ENCODE measurements around the gene SHLD1.

DNA sequence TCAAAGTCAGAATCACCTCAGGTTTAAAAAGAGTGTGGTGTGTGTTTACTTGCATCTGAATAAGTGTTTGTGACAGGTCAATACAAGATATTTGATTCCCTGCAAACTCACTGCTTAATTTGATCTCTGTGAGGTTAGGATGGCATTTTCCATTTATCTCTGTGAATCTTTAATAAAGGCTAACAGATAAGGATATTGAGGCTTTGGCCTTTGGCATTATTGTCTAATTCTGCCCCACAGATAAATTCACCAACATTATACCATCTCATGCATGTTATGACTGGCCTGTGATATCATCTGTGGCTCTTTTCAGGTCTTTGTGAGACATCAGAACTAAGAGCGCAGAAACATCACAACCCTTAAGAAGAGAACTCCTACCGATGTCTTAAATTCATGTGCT lies 115.4 kb downstream of the SHLD1 start:
- no peak for TF ChIP-seq CTCF (IDR thresholded peaks at IDR 0.05)
- TF ChIP-seq POLR2A (IDR thresholded peaks at IDR 0.05), result no peak
